ENCODE measurements around the gene RGS7.
A peak's percentile ranks its signal among the peaks of the same experiment; 100 is the strongest.
"Not testable (repeated sequence)": the region's sequence is repeated elsewhere in the genome, so short reads cannot be mapped to it uniquely, and the experiment has no call there.

The RGS7 gene

GRCh38 chr1:240784776-240785175, 572.2 kb downstream of the RGS7 start:
- DNase-seq (ENCODE audit: low spot score), result no peak

GRCh38 chr1:240783728-240784137, 573.3 kb downstream of the RGS7 start:
- not testable (repeated sequence) for DNase-seq (ENCODE audit: low spot score)

GRCh38 chr1:240776237-240776636, 580.8 kb downstream of the RGS7 start:
- no peak for DNase-seq (ENCODE audit: low spot score)

GRCh38 chr1:240772131-240772530, 584.9 kb downstream of the RGS7 start:
- DNase-seq (ENCODE audit: low spot score), result peak; percentile 21

GRCh38 chr1:240771450-240771849, 585.6 kb downstream of the RGS7 start:
- DNase-seq (ENCODE audit: low spot score), result no peak

GRCh38 chr1:240768979-240769378, 588.0 kb downstream of the RGS7 start:
- no peak for DNase-seq (ENCODE audit: low spot score)

GRCh38 chr1:240766831-240767230, 590.2 kb downstream of the RGS7 start:
- no peak for DNase-seq (ENCODE audit: low spot score)

- no peak for DNase-seq (ENCODE audit: low spot score)
Observed at GRCh38 chr1:240765732-240766363, 591.2 kb downstream of the RGS7 start.

- DNase-seq (ENCODE audit: low spot score), result no peak
Observed at GRCh38 chr1:240763771-240764170, 593.2 kb downstream of the RGS7 start.

GRCh38 chr1:240763095-240763494, 593.9 kb downstream of the RGS7 start:
- DNase-seq (ENCODE audit: low spot score), result not testable (repeated sequence)

GRCh38 chr1:240762471-240762987, 594.5 kb downstream of the RGS7 start:
- not testable (repeated sequence) for DNase-seq (ENCODE audit: low spot score)

GRCh38 chr1:240758777-240759176, 598.2 kb downstream of the RGS7 start:
- DNase-seq (ENCODE audit: low spot score), result not testable (repeated sequence)

GRCh38 chr1:240758296-240758695, 598.7 kb downstream of the RGS7 start:
- DNase-seq (ENCODE audit: low spot score), result no peak

- DNase-seq (ENCODE audit: low spot score), result no peak
Observed at GRCh38 chr1:240747907-240748306, 609.1 kb downstream of the RGS7 start.

GRCh38 chr1:240743705-240744104, 613.3 kb downstream of the RGS7 start:
- DNase-seq (ENCODE audit: low spot score), result no peak

- no peak for DNase-seq (ENCODE audit: low spot score)
Observed at GRCh38 chr1:240739754-240740153, 617.3 kb downstream of the RGS7 start.

GRCh38 chr1:240739139-240739538, 617.9 kb downstream of the RGS7 start:
- DNase-seq (ENCODE audit: low spot score), result no peak

GRCh38 chr1:240737766-240738265, 619.2 kb downstream of the RGS7 start:
- no peak for DNase-seq (ENCODE audit: low spot score)

GRCh38 chr1:240737298-240737697, 619.7 kb downstream of the RGS7 start:
- no peak for DNase-seq (ENCODE audit: low spot score)

GRCh38 chr1:240734705-240735104, 622.3 kb downstream of the RGS7 start:
- not testable (repeated sequence) for DNase-seq (ENCODE audit: low spot score)

GRCh38 chr1:240734001-240734400, 623.0 kb downstream of the RGS7 start:
- DNase-seq (ENCODE audit: low spot score), result no peak

- DNase-seq (ENCODE audit: low spot score), result peak; percentile 73
Observed at GRCh38 chr1:240732390-240732789, 624.6 kb downstream of the RGS7 start.

Data from Ammon's horn (tissue), 1 donor.